ENCODE measurements around the gene EIF4EBP2.

EIF4EBP2 gene

GRCh38 chr10:70381471-70382421 lies 22.2 kb upstream of the EIF4EBP2 start:
- Histone ChIP-seq H3K4me1 (ENCODE audit: insufficient read depth, low read length) (peaks cover 23% of the 10 kb centered on the region), H3K9ac (ENCODE audit: low read length) (no peak overlapping the region), H3K27ac (ENCODE audit: low read depth, low read length) (peak overlapping the region; percentile 97), H3K4me3 (ENCODE audit: low read depth in 1 of 2, low read length in 2 of 2) (peak overlapping the region; percentile 93 to 95), H3K36me3 (ENCODE audit: insufficient read depth, low read length) (no peaks in the 10 kb centered on the region), H3K9me3 (ENCODE audit: low read length) (no peaks in the 10 kb centered on the region), H3K27me3 (ENCODE audit: control insufficient read depth in 1 of 2, insufficient read depth in 2 of 2, low read length in 2 of 2) (no peaks in the 10 kb centered on the region)

DNA sequence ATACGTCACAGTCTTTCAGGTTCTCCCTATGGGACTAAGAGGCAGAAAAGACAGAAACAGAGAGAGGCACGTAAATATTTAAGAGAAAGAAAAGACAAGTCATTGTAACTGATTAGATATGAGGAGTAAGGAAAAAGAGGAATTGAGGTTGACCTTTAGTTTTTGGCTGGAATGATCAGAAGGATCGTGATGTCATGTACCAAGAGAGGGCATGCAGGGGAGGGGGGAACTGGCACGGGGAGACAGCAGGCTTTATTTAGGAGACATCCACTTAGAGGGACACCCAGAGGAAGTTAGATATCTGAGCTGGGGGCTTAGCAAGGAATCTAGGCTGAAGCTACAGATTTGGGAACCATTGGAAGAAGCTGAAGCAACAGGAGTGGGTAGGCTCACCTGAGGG lies 12.3 kb upstream of the EIF4EBP2 start:
- no peaks in the 10 kb centered on the region for H3K4me1 ChIP-seq (ENCODE audit: insufficient read depth, low read length)
- no peaks in the 10 kb centered on the region for H3K27me3 ChIP-seq (ENCODE audit: control insufficient read depth in 1 of 2, insufficient read depth in 2 of 2, low read length in 2 of 2)
- no peak overlapping the region for H3K9ac ChIP-seq (ENCODE audit: low read length)
- H3K4me3 ChIP-seq (ENCODE audit: low read depth in 1 of 2, low read length in 2 of 2), result no peak overlapping the region
- no peak overlapping the region for H3K27ac ChIP-seq (ENCODE audit: low read depth, low read length)
- no peaks in the 10 kb centered on the region for H3K36me3 ChIP-seq (ENCODE audit: insufficient read depth, low read length)
- H3K9me3 ChIP-seq (ENCODE audit: low read length), result no peaks in the 10 kb centered on the region

DNA sequence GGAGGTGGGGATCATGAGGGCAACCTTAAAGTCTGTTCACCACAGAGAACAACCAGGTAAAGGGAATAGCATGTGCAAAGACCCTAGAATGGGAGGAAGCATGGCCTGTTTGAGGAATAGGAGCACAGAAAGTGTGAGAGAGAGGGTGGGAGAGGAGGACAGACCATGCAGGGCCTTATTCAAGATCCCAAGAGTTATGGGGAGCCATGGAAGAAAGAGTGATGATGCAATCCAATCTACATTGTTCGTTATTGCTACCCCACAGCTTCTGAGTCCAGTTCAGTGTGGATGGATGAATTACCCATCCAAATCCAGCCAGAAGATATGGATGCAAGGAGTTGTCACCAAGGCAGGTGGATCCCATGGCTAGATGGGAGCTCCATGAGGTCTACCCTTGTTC lies 7.8 kb upstream of the EIF4EBP2 start:
- Histone ChIP-seq H3K36me3 (ENCODE audit: insufficient read depth, low read length) (no peaks in the 10 kb centered on the region), H3K27me3 (ENCODE audit: control insufficient read depth in 1 of 2, insufficient read depth in 2 of 2, low read length in 2 of 2) (no peaks in the 10 kb centered on the region), H3K4me3 (ENCODE audit: low read depth in 1 of 2, low read length in 2 of 2) (no peak overlapping the region), H3K4me1 (ENCODE audit: insufficient read depth, low read length) (no peaks in the 10 kb centered on the region), H3K27ac (ENCODE audit: low read depth, low read length) (no peak overlapping the region), H3K9ac (ENCODE audit: low read length) (no peak overlapping the region), H3K9me3 (ENCODE audit: low read length) (no peaks in the 10 kb centered on the region)

DNA sequence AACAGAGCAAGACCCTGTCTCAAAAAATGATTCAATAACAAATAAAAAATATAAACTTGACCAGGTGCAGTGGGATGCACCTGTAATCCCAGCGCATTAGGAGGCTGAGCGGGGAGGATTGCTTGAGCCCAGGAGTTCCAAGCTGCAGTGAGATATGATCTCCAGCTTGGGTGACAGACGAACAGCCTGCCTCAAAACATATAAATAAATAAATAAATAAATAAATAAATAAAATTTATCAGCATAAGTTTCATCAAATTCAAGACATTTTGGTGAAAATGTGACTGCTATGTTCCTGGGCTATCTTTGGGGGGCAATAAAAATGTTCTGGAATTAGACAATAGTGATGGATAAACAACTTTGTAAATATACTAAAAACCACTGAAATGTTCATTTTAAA lies 4.8 kb upstream of the EIF4EBP2 start:
- H3K9me3 ChIP-seq (ENCODE audit: low read length), result no peaks in the 10 kb centered on the region
- no peak overlapping the region for H3K9ac ChIP-seq (ENCODE audit: low read length)
- H3K27ac ChIP-seq (ENCODE audit: low read depth, low read length), result no peak overlapping the region
- no peak overlapping the region for H3K4me3 ChIP-seq (ENCODE audit: low read depth in 1 of 2, low read length in 2 of 2)
- no peaks in the 10 kb centered on the region for H3K27me3 ChIP-seq (ENCODE audit: control insufficient read depth in 1 of 2, insufficient read depth in 2 of 2, low read length in 2 of 2)
- peaks cover 4% of the 10 kb centered on the region for H3K4me1 ChIP-seq (ENCODE audit: insufficient read depth, low read length)
- H3K36me3 ChIP-seq (ENCODE audit: insufficient read depth, low read length), result no peaks in the 10 kb centered on the region

DNA sequence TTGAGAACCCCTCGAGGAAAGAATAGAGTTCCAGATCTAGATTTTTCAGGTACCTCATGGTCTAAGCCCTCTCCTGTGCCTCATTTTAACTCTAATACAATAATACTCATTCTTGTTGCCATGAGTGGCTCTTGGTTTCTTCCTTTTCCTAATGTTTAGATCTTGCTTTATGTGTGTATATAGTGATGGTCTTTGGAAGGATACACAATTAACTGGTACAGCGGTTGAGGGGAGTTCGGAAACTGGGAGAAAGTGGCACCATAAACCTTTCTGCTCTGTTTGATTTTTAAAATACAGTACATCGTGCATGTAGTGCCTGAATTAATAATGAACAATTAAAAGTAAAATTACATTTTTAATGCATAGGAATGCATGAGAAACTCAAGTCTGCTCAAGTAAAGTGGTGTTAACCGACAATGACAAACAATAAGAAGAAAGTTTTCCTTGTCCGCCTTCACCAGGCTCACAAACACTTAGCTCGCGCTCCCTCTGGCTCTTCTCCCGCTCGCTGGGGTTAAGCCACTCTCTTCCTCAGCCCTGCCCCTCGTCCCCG lies 386 bp upstream of the EIF4EBP2 start:
- H3K4me1 ChIP-seq (ENCODE audit: insufficient read depth, low read length), result peaks cover 18% of the 10 kb centered on the region
- no peaks in the 10 kb centered on the region for H3K9me3 ChIP-seq (ENCODE audit: low read length)
- H3K36me3 ChIP-seq (ENCODE audit: insufficient read depth, low read length), result no peaks in the 10 kb centered on the region
- peak overlapping the region; percentile 8 for H3K9ac ChIP-seq (ENCODE audit: low read length)
- H3K27ac ChIP-seq (ENCODE audit: low read depth, low read length), result peak overlapping the region; percentile 100
- peak overlapping the region in 1 of 2 donors; percentile 25 for H3K4me3 ChIP-seq (ENCODE audit: low read depth in 1 of 2, low read length in 2 of 2)
- no peaks in the 10 kb centered on the region for H3K27me3 ChIP-seq (ENCODE audit: control insufficient read depth in 1 of 2, insufficient read depth in 2 of 2, low read length in 2 of 2)

- Histone ChIP-seq H3K9ac (ENCODE audit: low read length) (peak overlapping the region; percentile 89), H3K27me3 (ENCODE audit: control insufficient read depth in 1 of 2, insufficient read depth in 2 of 2, low read length in 2 of 2) (no peaks in the 10 kb centered on the region), H3K27ac (ENCODE audit: low read depth, low read length) (peak overlapping the region; percentile 100), H3K4me3 (ENCODE audit: low read depth in 1 of 2, low read length in 2 of 2) (peak overlapping the region; percentile 85 to 96), H3K9me3 (ENCODE audit: low read length) (no peaks in the 10 kb centered on the region), H3K36me3 (ENCODE audit: insufficient read depth, low read length) (no peaks in the 10 kb centered on the region), H3K4me1 (ENCODE audit: insufficient read depth, low read length) (peaks cover 29% of the 10 kb centered on the region)
Measured at GRCh38 chr10:70404787-70405036, 767 bp downstream of the EIF4EBP2 start.

DNA sequence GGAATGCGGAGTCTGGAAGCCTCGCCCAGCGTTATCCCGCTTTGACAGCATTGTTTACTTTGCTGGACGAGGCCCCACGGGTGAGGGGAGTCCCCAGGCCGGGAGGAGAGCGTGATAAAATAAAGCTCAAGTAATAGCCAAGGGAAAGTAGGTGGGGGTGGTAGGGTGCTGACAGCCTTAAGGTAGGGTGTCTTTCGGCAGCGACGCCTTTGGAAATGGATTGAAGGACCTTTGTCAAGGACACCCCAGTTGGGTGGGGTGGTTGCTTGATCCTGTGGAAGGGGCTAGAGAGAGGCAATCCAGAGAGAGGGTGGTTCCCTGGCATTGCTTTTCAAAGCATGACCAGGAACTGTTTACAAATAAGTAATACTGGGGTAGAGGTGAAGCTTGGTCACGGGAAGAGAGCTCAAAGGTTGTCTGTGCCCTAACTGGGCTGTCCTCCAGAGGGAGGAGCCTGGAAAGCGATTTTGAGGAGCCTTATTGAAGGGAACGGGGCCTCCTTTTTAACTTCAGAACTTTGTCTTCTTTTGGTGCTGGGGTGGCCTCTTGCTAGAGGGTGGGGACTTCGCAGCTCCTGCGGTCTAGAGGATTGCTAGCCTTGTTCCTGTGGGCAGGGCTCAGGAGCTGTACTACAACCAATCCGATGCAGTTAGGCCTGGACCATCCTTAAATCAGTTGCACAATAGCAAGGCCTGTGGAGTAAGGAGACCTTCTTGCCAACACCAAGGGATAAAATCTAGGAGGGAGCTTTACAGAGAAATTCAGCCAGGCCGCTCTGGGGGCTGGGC lies 1.3 kb downstream of the EIF4EBP2 start:
- Histone ChIP-seq H3K27me3 (ENCODE audit: control insufficient read depth in 1 of 2, insufficient read depth in 2 of 2, low read length in 2 of 2) (no peaks in the 10 kb centered on the region), H3K27ac (ENCODE audit: low read depth, low read length) (peak overlapping the region; percentile 100), H3K36me3 (ENCODE audit: insufficient read depth, low read length) (no peaks in the 10 kb centered on the region), H3K4me3 (ENCODE audit: low read depth in 1 of 2, low read length in 2 of 2) (peak overlapping the region; percentile 85 to 96), H3K4me1 (ENCODE audit: insufficient read depth, low read length) (peaks cover 34% of the 10 kb centered on the region), H3K9ac (ENCODE audit: low read length) (peak overlapping the region; percentile 89), H3K9me3 (ENCODE audit: low read length) (no peaks in the 10 kb centered on the region)

DNA sequence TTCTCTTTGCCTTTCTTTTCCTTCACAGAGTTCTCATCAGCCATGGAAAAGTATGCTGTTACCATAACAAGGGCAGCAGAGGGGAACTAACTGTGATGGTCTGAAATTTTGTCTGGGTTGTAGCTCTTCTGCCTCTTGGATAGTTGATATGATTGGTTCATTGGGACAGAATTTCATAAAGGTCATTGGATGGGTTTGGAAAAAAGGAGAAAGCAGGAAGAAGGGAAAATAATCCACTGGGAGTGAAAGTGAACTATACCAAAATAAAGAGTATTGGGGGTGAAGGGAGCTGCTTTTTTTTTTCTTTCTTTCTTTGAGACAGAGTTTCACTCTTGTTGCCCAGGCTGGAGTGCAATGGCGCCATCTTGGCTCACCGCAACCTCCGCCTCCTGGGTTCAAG lies 5.8 kb downstream of the EIF4EBP2 start:
- Histone ChIP-seq H3K27me3 (ENCODE audit: control insufficient read depth in 1 of 2, insufficient read depth in 2 of 2, low read length in 2 of 2) (no peaks in the 10 kb centered on the region), H3K27ac (ENCODE audit: low read depth, low read length) (peak overlapping the region; percentile 38), H3K4me3 (ENCODE audit: low read depth in 1 of 2, low read length in 2 of 2) (no peak overlapping the region), H3K9me3 (ENCODE audit: low read length) (no peaks in the 10 kb centered on the region), H3K36me3 (ENCODE audit: insufficient read depth, low read length) (peaks cover 6% of the 10 kb centered on the region), H3K9ac (ENCODE audit: low read length) (no peak overlapping the region), H3K4me1 (ENCODE audit: insufficient read depth, low read length) (peaks cover 56% of the 10 kb centered on the region)

DNA sequence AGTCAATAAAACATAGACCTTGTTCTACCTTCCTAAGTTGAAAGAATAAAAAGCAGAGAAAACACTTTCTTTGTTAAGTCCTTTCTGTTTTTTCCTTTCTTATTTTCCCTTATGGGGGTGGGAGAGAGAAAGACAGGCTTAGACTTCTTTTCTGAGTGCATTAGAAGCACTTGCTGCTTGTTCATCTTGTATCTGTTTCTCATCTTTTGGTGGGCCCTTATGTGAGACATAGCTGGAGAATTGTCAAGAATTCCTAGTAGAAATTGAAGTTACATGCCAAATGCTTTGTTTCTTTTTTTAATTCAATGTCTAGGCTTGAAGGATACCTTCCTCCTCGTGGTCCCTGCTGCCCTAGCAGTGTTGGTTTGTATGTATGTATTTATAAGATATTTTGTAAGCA lies 6.7 kb downstream of the EIF4EBP2 start:
- no peaks in the 10 kb centered on the region for H3K27me3 ChIP-seq (ENCODE audit: control insufficient read depth in 1 of 2, insufficient read depth in 2 of 2, low read length in 2 of 2)
- H3K4me1 ChIP-seq (ENCODE audit: insufficient read depth, low read length), result peaks cover 56% of the 10 kb centered on the region
- H3K27ac ChIP-seq (ENCODE audit: low read depth, low read length), result no peak overlapping the region
- no peak overlapping the region for H3K9ac ChIP-seq (ENCODE audit: low read length)
- no peak overlapping the region for H3K4me3 ChIP-seq (ENCODE audit: low read depth in 1 of 2, low read length in 2 of 2)
- peaks cover 6% of the 10 kb centered on the region for H3K36me3 ChIP-seq (ENCODE audit: insufficient read depth, low read length)
- H3K9me3 ChIP-seq (ENCODE audit: low read length), result no peaks in the 10 kb centered on the region

DNA sequence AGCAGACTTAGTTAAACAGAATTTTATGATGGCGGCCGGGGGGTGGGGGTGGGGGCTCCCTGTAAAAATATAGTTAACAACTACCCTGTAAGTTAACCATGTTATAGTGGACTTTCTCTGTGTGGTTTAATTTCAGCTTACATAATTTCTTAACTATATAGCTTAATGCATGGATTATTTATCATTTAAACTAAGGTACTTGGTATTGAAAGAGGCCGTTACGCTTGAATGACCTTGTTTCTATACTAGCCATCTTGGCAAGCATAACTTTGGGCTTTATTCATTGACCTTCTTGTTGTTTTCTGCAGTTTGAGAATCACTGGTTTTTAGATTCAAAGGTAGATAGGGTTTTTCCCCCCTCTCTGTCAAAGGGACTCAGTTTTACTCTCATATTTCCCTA lies 8.4 kb downstream of the EIF4EBP2 start:
- H3K9me3 ChIP-seq (ENCODE audit: low read length), result no peaks in the 10 kb centered on the region
- peaks cover 6% of the 10 kb centered on the region for H3K36me3 ChIP-seq (ENCODE audit: insufficient read depth, low read length)
- no peaks in the 10 kb centered on the region for H3K27me3 ChIP-seq (ENCODE audit: control insufficient read depth in 1 of 2, insufficient read depth in 2 of 2, low read length in 2 of 2)
- peaks cover 44% of the 10 kb centered on the region for H3K4me1 ChIP-seq (ENCODE audit: insufficient read depth, low read length)
- no peak overlapping the region for H3K4me3 ChIP-seq (ENCODE audit: low read depth in 1 of 2, low read length in 2 of 2)
- H3K27ac ChIP-seq (ENCODE audit: low read depth, low read length), result no peak overlapping the region
- no peak overlapping the region for H3K9ac ChIP-seq (ENCODE audit: low read length)

DNA sequence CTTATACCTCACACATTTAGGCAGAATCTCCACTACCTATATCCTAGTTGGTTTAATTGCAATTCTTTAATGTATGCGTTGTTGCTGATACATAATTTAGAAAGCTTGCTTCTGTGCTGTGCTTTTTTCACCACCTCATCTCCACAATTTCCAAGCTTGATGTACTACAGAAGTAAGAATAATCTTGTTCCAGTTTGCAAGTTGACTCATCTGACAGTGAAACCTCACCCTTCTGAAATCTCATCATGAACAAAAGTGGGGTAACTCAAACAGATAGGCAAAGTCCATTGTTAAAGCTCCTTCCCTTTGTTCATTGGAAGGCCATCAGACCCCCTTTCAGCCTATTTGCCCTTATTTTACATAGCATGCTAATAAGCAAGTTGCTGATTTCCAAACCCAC lies 13.6 kb downstream of the EIF4EBP2 start:
- Histone ChIP-seq H3K4me3 (ENCODE audit: low read depth in 1 of 2, low read length in 2 of 2) (no peak overlapping the region), H3K36me3 (ENCODE audit: insufficient read depth, low read length) (peaks cover 31% of the 10 kb centered on the region), H3K4me1 (ENCODE audit: insufficient read depth, low read length) (peaks cover 11% of the 10 kb centered on the region), H3K27ac (ENCODE audit: low read depth, low read length) (no peak overlapping the region), H3K27me3 (ENCODE audit: control insufficient read depth in 1 of 2, insufficient read depth in 2 of 2, low read length in 2 of 2) (no peaks in the 10 kb centered on the region), H3K9ac (ENCODE audit: low read length) (no peak overlapping the region), H3K9me3 (ENCODE audit: low read length) (no peaks in the 10 kb centered on the region)

All from muscle layer of colon (tissue), 2 donors.